ENCODE measurements around the gene MEG3.

DNA sequence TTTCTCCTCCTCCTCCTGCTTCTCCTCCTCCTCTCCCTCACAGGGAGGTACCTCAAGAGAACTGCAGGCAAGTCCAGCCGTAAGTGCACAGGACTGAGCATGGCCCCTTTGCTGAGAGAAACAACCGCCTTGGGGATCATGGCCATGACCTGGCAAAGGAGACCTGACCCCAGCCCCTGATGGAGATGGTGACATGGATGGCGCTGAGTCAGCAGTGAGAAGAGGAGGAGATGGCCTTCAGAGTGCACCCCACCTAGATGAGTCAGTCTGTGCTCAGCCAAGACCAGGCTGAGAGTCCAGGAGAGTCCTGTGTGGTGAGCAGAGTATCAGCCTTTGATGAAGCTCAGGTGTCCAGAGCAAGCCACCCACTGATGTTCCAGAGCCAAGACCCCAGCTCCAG is 36.4 kb downstream of the MEG3 start:
- no peak for TF ChIP-seq NR3C1 (CRISPR knock-in tag; conservative IDR thresholded peaks at IDR 0.05; ENCODE audit: low read depth)
- TF ChIP-seq MAX (CRISPR knock-in tag; IDR thresholded peaks at IDR 0.05), result no peak
- TF ChIP-seq, protein P1, sequence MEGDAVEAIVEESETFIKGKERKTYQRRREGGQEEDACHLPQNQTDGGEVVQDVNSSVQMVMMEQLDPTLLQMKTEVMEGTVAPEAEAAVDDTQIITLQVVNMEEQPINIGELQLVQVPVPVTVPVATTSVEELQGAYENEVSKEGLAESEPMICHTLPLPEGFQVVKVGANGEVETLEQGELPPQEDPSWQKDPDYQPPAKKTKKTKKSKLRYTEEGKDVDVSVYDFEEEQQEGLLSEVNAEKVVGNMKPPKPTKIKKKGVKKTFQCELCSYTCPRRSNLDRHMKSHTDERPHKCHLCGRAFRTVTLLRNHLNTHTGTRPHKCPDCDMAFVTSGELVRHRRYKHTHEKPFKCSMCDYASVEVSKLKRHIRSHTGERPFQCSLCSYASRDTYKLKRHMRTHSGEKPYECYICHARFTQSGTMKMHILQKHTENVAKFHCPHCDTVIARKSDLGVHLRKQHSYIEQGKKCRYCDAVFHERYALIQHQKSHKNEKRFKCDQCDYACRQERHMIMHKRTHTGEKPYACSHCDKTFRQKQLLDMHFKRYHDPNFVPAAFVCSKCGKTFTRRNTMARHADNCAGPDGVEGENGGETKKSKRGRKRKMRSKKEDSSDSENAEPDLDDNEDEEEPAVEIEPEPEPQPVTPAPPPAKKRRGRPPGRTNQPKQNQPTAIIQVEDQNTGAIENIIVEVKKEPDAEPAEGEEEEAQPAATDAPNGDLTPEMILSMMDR (IDR thresholded peaks at IDR 0.05), result no peak
- no peak for TF ChIP-seq ARID4B (CRISPR knock-in tag; IDR thresholded peaks at IDR 0.05; ENCODE audit: borderline replicate concordance)
- TF ChIP-seq ATF1 (CRISPR knock-in tag; IDR thresholded peaks at IDR 0.05), result no peak
- no peak for TF ChIP-seq ZNF138 (CRISPR knock-in tag; conservative IDR thresholded peaks at IDR 0.05)
